Uterus (tissue), 4 donors: ENCODE data around the gene PPP2R5B. TPM values are rescaled to one million over a fixed set of nuclear protein-coding genes. Genes with fewer than 3 reads are reported as not detected.

Experiments
- DNase-seq, 2 donors: peaks; one replicate each; pipeline ENCODE4 v3.0.0-alpha.2; 2019 to 2020
- H3K27ac ChIP-seq, 2 donors: fragments of 200-600 bp; sonication (generic); 1 replicate in 1 of 2; 2 replicates in 1 of 2; pipeline ENCODE4 v1.5.1; 2016 to 2018
- H3K27me3 ChIP-seq, 2 donors: fragments of 200-600 bp; sonication (generic); one replicate each; pipeline ENCODE4 v1.5.1; 2018 to 2019; ENCODE audit warnings: control low read depth in 1 of 2
- H3K36me3 ChIP-seq, 2 donors: fragments of 200-600 bp; sonication (generic); one replicate each; pipeline ENCODE4 v1.5.1; 2019; ENCODE audit warnings: control low read depth in 1 of 2
- H3K4me1 ChIP-seq, 2 donors: fragments of 200-600 bp; sonication (generic); one replicate each; pipeline ENCODE4 v1.5.1; 2018 to 2019; ENCODE audit warnings: control low read depth in 1 of 2
- H3K4me3 ChIP-seq, 2 donors: fragments of 200-600 bp; sonication (generic); 1 replicate in 1 of 2; 2 replicates in 1 of 2; pipeline ENCODE4 v1.5.1; 2018 to 2019; ENCODE audit warnings: mild to moderate bottlenecking in 1 of 2
- H3K9me3 ChIP-seq, 2 donors: fragments of 200-600 bp; sonication (generic); one replicate each; pipeline ENCODE4 v1.5.1; 2019; ENCODE audit warnings: control low read depth in 1 of 2
- POLR2A ChIP-seq, 2 donors: fragments of 450-650 bp; IDR thresholded peaks; one replicate each; pipeline ENCODE4 v1.6.1; 2016; ENCODE audit warnings: antibody characterized with exemption in 2 of 2, mild to moderate bottlenecking in 1 of 2, moderate library complexity in 1 of 2
- intact Hi-C: fragments of 100-400 bp; cut with DNase I; formaldehyde crosslinking; loops from one replicate; pipeline ENCODE4 v1.15.1; 2023; ENCODE audit warnings: low total_unique reads
- total RNA-seq, 4 donors: library from RNA; depleted of rRNA in 3 of 4; stranded (reverse); fragments of >200 nt in 3 of 4; gene quantifications; one replicate each; pipeline versions ENCODE4 v1.1.0 to v1.2.4, GENCODE V29; 2014 to 2023
- TF ChIP-seq, protein P1 (sequence below), 4 experiments: fragments of 200-600 bp in 2 of 4; fragments of 450-650 bp in 2 of 4; sonication (generic) in 2 of 4; IDR thresholded peaks; one replicate each; pipeline ENCODE4 v1.5.1; 2016 to 2019; ENCODE audit warnings: antibody characterized with exemption in 4 of 4, mild to moderate bottlenecking in 2 of 4, moderate library complexity in 1 of 4
- donor health status: DM: yes; HTN: yes; CAD: no.

Gene PPP2R5B
- total RNA-seq, 4 donors from 2014 or later = 6.7 to 23.4 (median 13.0) TPM

DNA sequence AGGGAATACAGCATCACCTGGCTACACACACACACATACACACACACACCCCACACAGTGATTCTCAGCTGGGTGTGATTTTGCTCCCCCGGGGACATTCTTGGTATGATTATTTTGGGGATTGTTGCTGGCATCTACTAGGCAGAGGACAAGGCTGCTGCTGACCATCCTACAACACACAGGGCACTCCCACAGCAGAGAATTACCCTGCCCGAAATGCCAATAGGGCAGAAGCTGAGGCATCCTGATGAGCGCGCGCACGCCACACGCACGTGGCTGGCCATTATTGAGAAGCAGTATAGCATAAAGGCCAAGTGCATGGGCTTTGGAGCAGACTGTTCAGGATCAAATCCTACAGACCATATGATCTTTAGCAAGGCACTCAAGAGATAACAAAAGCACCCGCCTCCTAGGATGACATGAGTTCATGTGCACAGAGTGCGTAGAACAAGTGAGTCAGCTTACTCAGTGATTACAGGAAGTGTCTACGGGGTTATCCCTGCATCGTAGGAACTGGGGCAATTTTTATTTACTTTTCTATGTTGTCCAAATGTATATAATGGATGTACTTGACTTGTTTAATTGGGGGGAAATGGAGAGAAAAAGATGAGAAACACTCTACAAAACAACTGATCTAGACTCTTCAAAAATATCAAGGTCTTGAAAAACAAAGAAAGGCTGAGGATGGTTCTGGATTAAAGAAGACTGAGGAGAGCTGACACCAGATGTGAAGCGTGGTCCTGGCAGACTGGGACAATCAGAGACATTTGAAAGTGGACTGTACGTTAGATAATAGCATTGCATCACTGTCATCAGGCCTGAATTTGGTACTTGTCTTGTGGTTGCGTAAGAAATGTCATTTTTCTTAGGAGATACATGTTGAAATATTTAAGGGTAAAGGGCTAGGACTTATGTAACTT is 38.9 kb upstream of the PPP2R5B start:
- H3K4me1 ChIP-seq = peaks cover 0 to 5% of the 10 kb centered on the region in 2 donors
- no peaks in the 10 kb centered on the region for H3K36me3 ChIP-seq
- TF ChIP-seq POLR2A (IDR thresholded peaks at IDR 0.05) = no peak
- TF ChIP-seq, protein P1, sequence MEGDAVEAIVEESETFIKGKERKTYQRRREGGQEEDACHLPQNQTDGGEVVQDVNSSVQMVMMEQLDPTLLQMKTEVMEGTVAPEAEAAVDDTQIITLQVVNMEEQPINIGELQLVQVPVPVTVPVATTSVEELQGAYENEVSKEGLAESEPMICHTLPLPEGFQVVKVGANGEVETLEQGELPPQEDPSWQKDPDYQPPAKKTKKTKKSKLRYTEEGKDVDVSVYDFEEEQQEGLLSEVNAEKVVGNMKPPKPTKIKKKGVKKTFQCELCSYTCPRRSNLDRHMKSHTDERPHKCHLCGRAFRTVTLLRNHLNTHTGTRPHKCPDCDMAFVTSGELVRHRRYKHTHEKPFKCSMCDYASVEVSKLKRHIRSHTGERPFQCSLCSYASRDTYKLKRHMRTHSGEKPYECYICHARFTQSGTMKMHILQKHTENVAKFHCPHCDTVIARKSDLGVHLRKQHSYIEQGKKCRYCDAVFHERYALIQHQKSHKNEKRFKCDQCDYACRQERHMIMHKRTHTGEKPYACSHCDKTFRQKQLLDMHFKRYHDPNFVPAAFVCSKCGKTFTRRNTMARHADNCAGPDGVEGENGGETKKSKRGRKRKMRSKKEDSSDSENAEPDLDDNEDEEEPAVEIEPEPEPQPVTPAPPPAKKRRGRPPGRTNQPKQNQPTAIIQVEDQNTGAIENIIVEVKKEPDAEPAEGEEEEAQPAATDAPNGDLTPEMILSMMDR (IDR thresholded peaks at IDR 0.05) = no peak
- H3K4me3 ChIP-seq = no peak overlapping the region
- H3K9me3 ChIP-seq = no peaks in the 10 kb centered on the region
- intact Hi-C loops = no loop called here
- H3K27ac ChIP-seq = no peak overlapping the region
- H3K27me3 ChIP-seq = no peaks in the 10 kb centered on the region
- DNase-seq = no peak

DNA sequence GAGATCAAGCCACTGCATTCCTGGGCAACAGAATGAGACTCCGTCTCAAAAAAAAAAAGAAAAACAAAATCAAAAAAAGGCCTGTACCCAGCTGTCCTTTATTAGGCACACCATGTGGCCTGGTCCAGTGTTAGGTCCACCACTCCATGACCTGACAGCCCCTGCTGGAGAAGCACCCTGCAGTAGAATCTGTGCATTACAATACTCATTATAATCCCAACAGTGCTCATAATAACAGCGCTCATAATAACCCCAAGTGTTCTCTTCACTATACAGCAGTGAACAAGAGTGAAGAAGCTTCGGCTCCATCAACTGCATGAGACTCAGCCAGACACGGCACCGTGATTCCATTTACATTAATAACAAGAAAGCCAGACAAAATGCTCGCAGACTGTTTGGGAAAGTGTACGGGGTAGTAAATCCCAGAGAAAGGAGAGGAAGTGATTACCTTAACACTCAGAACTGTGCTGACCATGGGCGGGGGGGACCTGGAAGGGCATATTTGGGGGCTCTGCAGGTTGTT is 37.2 kb upstream of the PPP2R5B start:
- no peak for TF ChIP-seq POLR2A (IDR thresholded peaks at IDR 0.05)
- TF ChIP-seq, protein P1 (IDR thresholded peaks at IDR 0.05) = no peak
- H3K4me1 ChIP-seq = peaks cover 0 to 5% of the 10 kb centered on the region in 2 donors
- no peaks in the 10 kb centered on the region for H3K9me3 ChIP-seq
- intact Hi-C loops = no loop called here
- no peak for DNase-seq
- peak overlapping the region; percentile 60 to 62 for H3K27ac ChIP-seq
- no peak overlapping the region for H3K4me3 ChIP-seq
- H3K36me3 ChIP-seq = no peaks in the 10 kb centered on the region
- no peaks in the 10 kb centered on the region for H3K27me3 ChIP-seq

DNA sequence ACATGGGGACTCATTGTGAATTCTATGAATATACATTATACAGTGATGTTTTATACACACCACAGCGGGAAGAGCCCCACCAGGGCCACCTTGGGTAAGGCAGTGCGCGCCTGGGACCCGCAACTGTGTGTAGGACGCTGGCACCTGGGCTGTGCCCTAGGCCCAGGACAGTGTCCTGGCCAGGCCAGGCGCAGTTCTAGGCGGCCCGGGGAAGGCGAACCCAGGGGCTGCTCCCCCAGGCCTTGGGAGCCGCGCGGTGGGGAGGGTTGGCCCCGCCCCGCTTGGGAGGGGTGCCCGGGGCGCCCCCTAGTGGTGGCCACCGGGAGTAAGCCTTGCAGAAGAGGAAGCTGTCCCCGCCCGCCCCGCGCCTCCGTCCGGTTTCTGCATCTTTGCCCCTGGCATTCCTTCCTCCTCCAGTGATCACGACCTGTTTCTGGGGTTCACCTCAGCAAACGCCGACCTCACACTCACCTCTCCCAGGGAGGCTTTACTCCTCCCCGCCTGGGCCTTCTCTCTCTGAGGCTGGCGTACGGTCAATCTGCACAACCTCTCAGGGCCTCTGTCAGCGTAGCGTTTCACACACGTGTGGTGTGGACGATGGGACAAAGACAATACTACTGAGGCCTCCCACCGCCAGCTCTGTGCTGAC is 36.6 kb upstream of the PPP2R5B start:
- Histone ChIP-seq H3K4me3 (peak overlapping the region in 1 of 2 donors; percentile 21), H3K36me3 (no peaks in the 10 kb centered on the region), H3K4me1 (peaks cover 0 to 5% of the 10 kb centered on the region in 2 donors), H3K27ac (peak overlapping the region; percentile 60 to 62), H3K9me3 (no peaks in the 10 kb centered on the region), H3K27me3 (no peaks in the 10 kb centered on the region)
- DNase-seq = peak; percentile 69 to 83
- TF ChIP-seq, protein P1 (IDR thresholded peaks at IDR 0.05) = peak; percentile 94 to 98 (median 96)
- TF ChIP-seq POLR2A (IDR thresholded peaks at IDR 0.05) = peak in 1 of 2 donors; percentile 26
- intact Hi-C loops = loop anchor here (2.0 kb wide), 1 partner anchor 43 kb away; the partner anchor contains the start of gene CDC42BPG

DNA sequence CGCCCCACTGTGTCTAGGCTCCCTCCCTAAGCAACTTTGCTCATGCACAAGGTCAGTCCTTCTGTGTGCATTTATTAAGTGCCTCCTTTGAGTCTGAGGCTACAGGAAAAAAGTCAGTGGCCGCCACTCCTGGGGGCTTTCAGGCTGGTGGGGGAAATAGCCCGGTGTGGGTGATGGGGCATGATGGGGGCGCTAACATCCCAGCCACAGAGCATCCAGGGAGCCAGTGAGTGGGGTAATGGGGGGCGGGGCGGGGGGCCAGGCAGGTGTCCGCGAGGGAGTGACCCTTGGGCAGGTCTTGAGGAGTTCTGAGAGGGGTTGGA is 36.1 kb upstream of the PPP2R5B start:
- Histone ChIP-seq H3K4me1 (peaks cover 0 to 5% of the 10 kb centered on the region in 2 donors), H3K27ac (peak overlapping the region in 1 of 2 donors; percentile 62), H3K27me3 (no peaks in the 10 kb centered on the region), H3K4me3 (no peak overlapping the region), H3K36me3 (no peaks in the 10 kb centered on the region), H3K9me3 (no peaks in the 10 kb centered on the region)
- DNase-seq = no peak
- TF ChIP-seq POLR2A (IDR thresholded peaks at IDR 0.05) = no peak
- TF ChIP-seq, protein P1 (IDR thresholded peaks at IDR 0.05) = no peak
- intact Hi-C loops = loop anchor here (2.0 kb wide), 1 partner anchor 44 kb away; the partner anchor contains the start of gene CDC42BPG
